HL-60 (cell line): ENCODE data around the gene LRRC8D.

Source experiments
- GABPA ChIP-seq: IDR thresholded peaks from 2 replicates; pipeline ENCODE4 v1.6.1; 2012; ENCODE audit warnings: low read depth
- POLR2AphosphoS5 ChIP-seq: IDR thresholded peaks from 2 replicates; pipeline ENCODE4 v1.6.1; 2012; ENCODE audit warnings: low read depth
- REST ChIP-seq: IDR thresholded peaks from 2 replicates; pipeline ENCODE4 v1.6.1; 2012; ENCODE audit warnings: low read depth; ENCODE audit not compliant: insufficient replicate concordance
- TF ChIP-seq, protein P1 (sequence below): IDR thresholded peaks from one replicate; pipeline ENCODE4 v1.5.1; 2011; ENCODE audit warnings: low read length, control low read depth, inconsistent platforms; ENCODE audit not compliant: insufficient read depth

DNA sequence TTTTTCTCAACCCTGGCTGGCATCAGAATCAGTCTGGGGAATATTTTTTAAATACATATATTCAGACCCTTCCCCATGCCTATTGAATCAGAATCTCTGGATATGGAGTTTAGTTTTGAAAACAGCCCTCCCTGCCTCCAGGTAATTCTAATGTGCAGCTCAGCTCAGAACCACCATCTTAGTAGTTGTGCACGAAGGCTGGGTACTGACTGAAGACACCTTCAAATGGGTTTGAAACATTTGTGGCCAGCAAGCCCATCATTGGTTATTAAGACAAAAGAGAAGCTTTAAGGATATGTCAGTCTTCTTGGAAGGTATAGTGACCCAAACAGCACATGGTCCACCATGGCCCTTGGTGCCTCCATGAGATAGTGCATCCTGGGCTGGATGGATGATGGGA, 7.1 kb downstream of the LRRC8D start:
- TF ChIP-seq, protein P1, sequence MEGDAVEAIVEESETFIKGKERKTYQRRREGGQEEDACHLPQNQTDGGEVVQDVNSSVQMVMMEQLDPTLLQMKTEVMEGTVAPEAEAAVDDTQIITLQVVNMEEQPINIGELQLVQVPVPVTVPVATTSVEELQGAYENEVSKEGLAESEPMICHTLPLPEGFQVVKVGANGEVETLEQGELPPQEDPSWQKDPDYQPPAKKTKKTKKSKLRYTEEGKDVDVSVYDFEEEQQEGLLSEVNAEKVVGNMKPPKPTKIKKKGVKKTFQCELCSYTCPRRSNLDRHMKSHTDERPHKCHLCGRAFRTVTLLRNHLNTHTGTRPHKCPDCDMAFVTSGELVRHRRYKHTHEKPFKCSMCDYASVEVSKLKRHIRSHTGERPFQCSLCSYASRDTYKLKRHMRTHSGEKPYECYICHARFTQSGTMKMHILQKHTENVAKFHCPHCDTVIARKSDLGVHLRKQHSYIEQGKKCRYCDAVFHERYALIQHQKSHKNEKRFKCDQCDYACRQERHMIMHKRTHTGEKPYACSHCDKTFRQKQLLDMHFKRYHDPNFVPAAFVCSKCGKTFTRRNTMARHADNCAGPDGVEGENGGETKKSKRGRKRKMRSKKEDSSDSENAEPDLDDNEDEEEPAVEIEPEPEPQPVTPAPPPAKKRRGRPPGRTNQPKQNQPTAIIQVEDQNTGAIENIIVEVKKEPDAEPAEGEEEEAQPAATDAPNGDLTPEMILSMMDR: no peak
- TF ChIP-seq REST (no peak), GABPA (no peak), POLR2AphosphoS5 (no peak)
